Heart right ventricle (tissue), 16 donors: Measurements from ENCODE around the gene NDUFAF8. TPM values are rescaled to one million over a fixed set of nuclear protein-coding genes. Genes with fewer than 3 reads are reported as not detected.

ENCODE experiments used
- ATAC-seq, 8 donors: fragments of 200-7000 bp; cut with Tn5 transposase; one replicate each; pipeline ENCODE4 v1.9.1; 2020; ENCODE audit warnings: mild to moderate bottlenecking in 8 of 8, moderate library complexity in 8 of 8, moderate number of reproducible peaks in 1 of 8
- DNase-seq, 2 donors: peaks; one replicate each; pipeline ENCODE4 v3.0.0-alpha.2; 2020
- H3K27ac ChIP-seq, 10 donors: fragments of 200-600 bp; sonication (generic) in 2 of 10; one replicate each; pipeline versions ENCODE4 v1.5.0 to v1.8.0; 2020 to 2022; ENCODE audit warnings: mild to moderate bottlenecking in 3 of 10
- H3K27me3 ChIP-seq, 7 donors: fragments of 200-600 bp; one replicate each; pipeline ENCODE4 v1.8.0; 2021 to 2022; ENCODE audit warnings: mild to moderate bottlenecking in 2 of 7
- H3K36me3 ChIP-seq, 9 donors: fragments of 200-600 bp; sonication (generic) in 1 of 9; one replicate each; pipeline versions ENCODE4 v1.5.0 to v1.8.0; 2020 to 2022; ENCODE audit warnings: mild to moderate bottlenecking in 2 of 9
- H3K4me1 ChIP-seq, 9 donors: fragments of 200-600 bp; sonication (generic) in 1 of 9; one replicate each; pipeline versions ENCODE4 v1.5.0 to v1.8.0; 2020 to 2022; ENCODE audit warnings: mild to moderate bottlenecking in 4 of 9
- H3K4me3 ChIP-seq, 10 donors: fragments of 200-600 bp; sonication (generic) in 2 of 10; one replicate each; pipeline versions ENCODE4 v1.5.0 to v1.8.0; 2020 to 2022; ENCODE audit warnings: mild to moderate bottlenecking in 7 of 10, moderate library complexity in 2 of 10
- H3K9me3 ChIP-seq, 11 donors: fragments of 200-600 bp in 10 of 11; sonication (generic) in 2 of 11; one replicate each; pipeline versions ENCODE4 v1.5.0 to v1.8.0; 2013 to 2022; ENCODE audit warnings: mild to moderate bottlenecking in 2 of 11, control low read depth in 1 of 11, moderate library complexity in 1 of 11
- CTCF ChIP-seq, 9 donors: fragments of 200-600 bp; sonication (generic) in 2 of 9; IDR thresholded peaks; one replicate each; pipeline versions ENCODE4 v1.5.0 to v1.8.0; 2021 to 2022; ENCODE audit warnings: antibody characterized with exemption in 9 of 9, mild to moderate bottlenecking in 5 of 9, moderate library complexity in 1 of 9
- whole genome bisulfite sequencing, 2 donors: extraction: QIAGEN DNeasy Blood & Tissue Kit; methylation state at CpG; one replicate each; pipeline ENCODE4 v1.1.7; 2013; ENCODE audit warnings: inconsistent platforms in 1 of 2; 5-methylcytosine and 5-hydroxymethylcytosine counted together
- intact Hi-C, 10 donors: fragments of 100-400 bp; cut with DNase I; formaldehyde crosslinking; loops; one replicate each; pipeline versions ENCODE4 v1.11.1 to v1.14.2; 2022
- polyA plus RNA-seq, 2 donors: library from polyadenylated mRNA; stranded (reverse); fragments of 200-250 nt; gene quantifications; one replicate each; pipeline ENCODE4 v1.2.3, GENCODE V29; 2013
- total RNA-seq, 10 donors: library from RNA; stranded (reverse); fragmentation: NEBNext Ultra II Directional in 3 of 10; extraction: Animal tissue kit (Norgen Biotek cat#: 25700) in 3 of 10; gene quantifications; one replicate each; pipeline versions ENCODE4 v1.2.1 to v1.2.4, GENCODE V29; 2021 to 2023
- donor health status: Arrhythmogenic right ventricular cardiomyopathy.
- donor health status: ischemic (EF 13 %, LVEDD 7.1; RV severe dilation, severe dysfunction).
- donor health status: healthy with polysubstance abuse.
- donor health status: DM: no; HTN: yes; CAD: no.
- donor health status: DM: no; HTN: no; CAD: no.
- donor health status: ischemic (EF 25% LVEDD 6.9; RV normal size, moderate dysfunction).
- donor health status: ischemic (EF 25% LVEDD 5.7; RV mildly dilated, moderate dysfunction).
- donor health status: healthy.
- donor health status: DM: yes; HTN: yes; CAD: no.
- donor health status: Ischemic cardiomyopathy.
- donor health status: ischemic (EF 35%, LVEDD 5.7; RV mildly dilated, moderate dysfunction).
- donor health status: nonischemic (EF 11% LVEDD 7.7; RV severe dilation, severe dysfunction).
- donor health status: DM: yes; HTN: yes; CAD: no.
- donor health status: PGD.
- donor health status: ischemic (EF 29% LVEDD 5.4; RV normal size, mild dysfunction).
- donor health status: nonischemic (EF 23%, LVEDD 6.1; RV moderate dilation, normal function).

The NDUFAF8 gene
- total and polyA plus RNA-seq, 12 donors, result 41.5 to 74.8 (median 58.9) TPM

GRCh38 chr17:81231766-81232581 lies 7.1 kb upstream of the NDUFAF8 start:
- Histone ChIP-seq H3K4me3 (no peak overlapping the region), H3K27me3 (no peaks in the 10 kb centered on the region), H3K9me3 (peaks cover 0 to 3% (median 0%) of the 10 kb centered on the region in 11 donors), H3K27ac (no peak overlapping the region), H3K36me3 (peaks cover 0 to 69% (median 5%) of the 10 kb centered on the region in 9 donors), H3K4me1 (peaks cover 0 to 14% (median 4%) of the 10 kb centered on the region in 9 donors)
- ATAC-seq, result no peak
- intact Hi-C loops, result loop anchor here in 1 of 10 donors (10.0 kb wide), 1 partner anchor 237 kb away; the partner anchor contains the start of gene CHMP6
- no peak for TF ChIP-seq CTCF (IDR thresholded peaks at IDR 0.05)
- WGBS, 2 donors, result 88 to 89% methylated on average over 43 of the region's 43 CpGs
- DNase-seq, result no peak

- no peak for ATAC-seq
- Histone ChIP-seq H3K4me1 (peaks cover 4 to 20% (median 12%) of the 10 kb centered on the region in 9 donors), H3K4me3 (no peak overlapping the region), H3K27me3 (no peaks in the 10 kb centered on the region), H3K36me3 (peaks cover 0 to 69% (median 5%) of the 10 kb centered on the region in 9 donors), H3K9me3 (no peaks in the 10 kb centered on the region), H3K27ac (no peak overlapping the region)
- no peak for DNase-seq
- 88 to 90% methylated on average over 19 of the region's 19 CpGs for WGBS, 2 donors
- no peak for TF ChIP-seq CTCF (IDR thresholded peaks at IDR 0.05)
- intact Hi-C loops, result loop anchor here in 1 of 10 donors (10.0 kb wide), 1 partner anchor 238 kb away; the partner anchor contains the start of gene CHMP6
Observed at GRCh38 chr17:81232616-81233241, 6.4 kb upstream of the NDUFAF8 start.

- DNase-seq, result peak in 1 of 2 donors; percentile 9
- H3K36me3 ChIP-seq, result peaks cover 0 to 66% (median 5%) of the 10 kb centered on the region in 9 donors
Observed at GRCh38 chr17:81233316-81233715, 5.8 kb upstream of the NDUFAF8 start.

More at GRCh38 chr17:81233316-81233715, 5.8 kb upstream of the NDUFAF8 start:
- no peak for TF ChIP-seq CTCF (IDR thresholded peaks at IDR 0.05)
- Histone ChIP-seq H3K4me1 (peaks cover 4 to 26% (median 18%) of the 10 kb centered on the region in 9 donors), H3K27me3 (no peaks in the 10 kb centered on the region), H3K4me3 (no peak overlapping the region), H3K9me3 (no peaks in the 10 kb centered on the region), H3K27ac (no peak overlapping the region)
- ATAC-seq, result no peak
- intact Hi-C loops, result loop anchor here in 1 of 10 donors (10.0 kb wide), 1 partner anchor 239 kb away; the partner anchor contains the start of gene CHMP6
- 88 to 91% methylated on average over 17 of the region's 17 CpGs for WGBS, 2 donors
